WTC11 (cell line): ENCODE results near the gene KRCC1.

Experiments
- CREB1 ChIP-seq: sonication (generic); formaldehyde crosslinking; IDR thresholded peaks from 2 replicates; pipeline ENCODE4 v1.8.0; 2023; ENCODE audit warnings: mild to moderate bottlenecking, missing genetic modification reagents
- CTCF ChIP-seq: fragments of 200-600 bp; IDR thresholded peaks from 2 replicates; pipeline ENCODE4 v1.8.0; 2022; ENCODE audit warnings: antibody characterized with exemption
- FOXJ3 ChIP-seq: sonication (generic); formaldehyde crosslinking; IDR thresholded peaks from 2 replicates; pipeline ENCODE4 v1.9.0; 2021; ENCODE audit warnings: missing genetic modification reagents, mild to moderate bottlenecking, borderline replicate concordance
- GABPB1 ChIP-seq: sonication (generic); formaldehyde crosslinking; IDR thresholded peaks from 2 replicates; pipeline ENCODE4 v1.8.1; 2023; ENCODE audit warnings: mild to moderate bottlenecking, missing genetic modification reagents
- NR2C2 ChIP-seq: sonication (generic); formaldehyde crosslinking; IDR thresholded peaks from 2 replicates; pipeline ENCODE4 v1.8.0; 2022; ENCODE audit warnings: mild to moderate bottlenecking, missing genetic modification reagents
- TF ChIP-seq, protein P1 (sequence below): sonication (generic); formaldehyde crosslinking; IDR thresholded peaks from 2 replicates; pipeline ENCODE4 v1.8.1; 2022; ENCODE audit warnings: mild to moderate bottlenecking, moderate library complexity, missing genetic modification reagents

GRCh38 chr2:88066543-88066942 lies 11.0 kb upstream of the KRCC1 start:
- TF ChIP-seq NR2C2 (CRISPR knock-in tag): no peak
- TF ChIP-seq CTCF: no peak
- TF ChIP-seq FOXJ3 (CRISPR knock-in tag): no peak
- no peak for TF ChIP-seq CREB1 (CRISPR knock-in tag)
- TF ChIP-seq GABPB1 (CRISPR knock-in tag): no peak
- TF ChIP-seq, protein P1, sequence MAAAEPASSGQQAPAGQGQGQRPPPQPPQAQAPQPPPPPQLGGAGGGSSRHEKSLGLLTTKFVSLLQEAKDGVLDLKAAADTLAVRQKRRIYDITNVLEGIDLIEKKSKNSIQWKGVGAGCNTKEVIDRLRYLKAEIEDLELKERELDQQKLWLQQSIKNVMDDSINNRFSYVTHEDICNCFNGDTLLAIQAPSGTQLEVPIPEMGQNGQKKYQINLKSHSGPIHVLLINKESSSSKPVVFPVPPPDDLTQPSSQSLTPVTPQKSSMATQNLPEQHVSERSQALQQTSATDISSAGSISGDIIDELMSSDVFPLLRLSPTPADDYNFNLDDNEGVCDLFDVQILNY: no peak
